GM20000 (cell line): ENCODE measurements around the gene DRG2.

Experiments used
- DNase-seq: peaks from one replicate; pipeline ENCODE4 v3.0.0; 2012; ENCODE audit warnings: low spot score
- TF ChIP-seq, protein P1 (sequence below): IDR thresholded peaks from 2 replicates; pipeline ENCODE4 v1.5.1; 2012; ENCODE audit warnings: mild to moderate bottlenecking, control low read depth; ENCODE audit errors: extremely low read depth, missing control alignments

Gene DRG2

GRCh38 chr17:18138065-18138749, 50.5 kb downstream of the DRG2 start:
- TF ChIP-seq, protein P1, sequence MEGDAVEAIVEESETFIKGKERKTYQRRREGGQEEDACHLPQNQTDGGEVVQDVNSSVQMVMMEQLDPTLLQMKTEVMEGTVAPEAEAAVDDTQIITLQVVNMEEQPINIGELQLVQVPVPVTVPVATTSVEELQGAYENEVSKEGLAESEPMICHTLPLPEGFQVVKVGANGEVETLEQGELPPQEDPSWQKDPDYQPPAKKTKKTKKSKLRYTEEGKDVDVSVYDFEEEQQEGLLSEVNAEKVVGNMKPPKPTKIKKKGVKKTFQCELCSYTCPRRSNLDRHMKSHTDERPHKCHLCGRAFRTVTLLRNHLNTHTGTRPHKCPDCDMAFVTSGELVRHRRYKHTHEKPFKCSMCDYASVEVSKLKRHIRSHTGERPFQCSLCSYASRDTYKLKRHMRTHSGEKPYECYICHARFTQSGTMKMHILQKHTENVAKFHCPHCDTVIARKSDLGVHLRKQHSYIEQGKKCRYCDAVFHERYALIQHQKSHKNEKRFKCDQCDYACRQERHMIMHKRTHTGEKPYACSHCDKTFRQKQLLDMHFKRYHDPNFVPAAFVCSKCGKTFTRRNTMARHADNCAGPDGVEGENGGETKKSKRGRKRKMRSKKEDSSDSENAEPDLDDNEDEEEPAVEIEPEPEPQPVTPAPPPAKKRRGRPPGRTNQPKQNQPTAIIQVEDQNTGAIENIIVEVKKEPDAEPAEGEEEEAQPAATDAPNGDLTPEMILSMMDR = no peak
- no peak for DNase-seq

DNA sequence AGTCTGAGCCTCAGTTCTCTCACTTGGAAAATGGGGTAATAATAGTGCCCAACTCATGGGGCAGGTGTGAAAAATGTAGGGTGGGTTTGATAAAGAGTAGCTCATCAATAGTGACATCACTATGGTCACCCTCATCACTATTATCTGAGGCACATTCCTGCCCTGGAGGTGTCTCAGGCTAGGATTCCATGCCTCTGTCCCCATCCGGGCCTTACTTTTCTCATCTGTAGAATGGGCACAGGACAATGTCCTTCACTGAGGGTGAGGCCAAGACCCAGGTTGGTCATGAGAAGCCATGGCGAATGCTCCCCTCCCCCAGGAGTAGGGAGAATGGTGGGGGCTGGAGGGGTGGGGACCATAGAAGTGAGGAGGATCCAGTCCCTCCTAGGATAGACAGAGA, 51.3 kb downstream of the DRG2 start:
- TF ChIP-seq, protein P1 = no peak
- DNase-seq = no peak

GRCh38 chr17:18139498-18139897, 51.8 kb downstream of the DRG2 start:
- no peak for DNase-seq
- TF ChIP-seq, protein P1 = no peak

GRCh38 chr17:18139949-18140348, 52.2 kb downstream of the DRG2 start:
- no peak for DNase-seq
- TF ChIP-seq, protein P1 = peak; percentile 25

DNA sequence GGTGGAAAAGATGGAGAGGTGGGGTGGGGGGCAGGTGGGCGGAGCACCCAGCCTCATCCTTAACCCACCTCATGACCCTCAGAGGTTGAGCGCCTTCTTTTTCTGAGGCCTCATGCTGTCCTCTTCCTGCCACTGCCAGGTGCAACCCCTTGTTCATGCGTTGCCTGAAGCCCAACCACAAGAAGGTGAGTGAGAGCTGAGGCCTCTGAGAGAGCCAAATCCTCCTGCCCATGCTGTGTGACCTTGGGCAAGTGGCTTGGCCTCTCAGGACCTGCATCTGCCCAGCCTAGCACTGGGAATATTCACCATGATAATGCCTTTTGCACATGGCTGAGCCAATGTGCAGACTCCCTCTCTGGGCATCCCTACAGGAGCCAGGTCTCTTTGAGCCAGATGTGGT, 52.9 kb downstream of the DRG2 start:
- DNase-seq = no peak
- TF ChIP-seq, protein P1 = no peak

DNA sequence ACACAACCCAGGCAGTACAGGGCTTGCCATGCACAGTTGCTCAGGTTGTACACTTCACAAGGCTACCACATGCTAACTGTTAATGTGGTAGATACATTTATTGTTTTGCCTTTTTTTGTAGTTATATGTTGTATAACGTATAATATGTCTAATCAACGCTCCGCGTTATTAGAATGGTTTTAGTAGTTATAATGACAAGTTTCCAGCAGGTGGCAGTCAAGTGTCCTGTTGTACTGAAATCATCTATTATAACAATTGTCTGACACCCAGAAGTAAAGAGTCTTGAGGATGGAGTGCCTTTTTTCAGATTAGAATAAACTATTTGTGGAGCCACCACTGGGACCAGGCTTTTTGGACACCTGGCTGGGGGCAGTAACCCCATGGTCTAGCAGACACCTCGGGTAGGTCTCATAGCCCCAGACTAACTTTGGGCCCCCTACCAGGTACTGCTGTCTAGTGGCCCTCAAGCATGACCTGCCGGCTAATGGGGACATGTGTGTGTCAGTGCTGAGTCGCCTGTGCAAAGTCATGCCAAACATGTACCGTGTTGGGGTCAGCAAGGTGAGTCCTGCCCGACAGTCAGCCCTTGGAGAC, 53.6 kb downstream of the DRG2 start:
- peak; percentile 79 for DNase-seq
- TF ChIP-seq, protein P1 = peak; percentile 25

- no peak for DNase-seq
- TF ChIP-seq, protein P1 = no peak
Observed at GRCh38 chr17:18142417-18142816, 54.7 kb downstream of the DRG2 start.
